Neuronal stem cell (in vitro differentiated cells): ENCODE results near the gene F12.

Experiments used
- DNase-seq: peaks from one replicate; pipeline ENCODE4 v3.0.0-alpha.2; 2013; ENCODE audit warnings: low spot score
- H2AFZ ChIP-seq: one replicate; pipeline ENCODE4 v1.6.1; 2013; ENCODE audit warnings: mild to moderate bottlenecking, low read length, inconsistent platforms
- H2AK5ac ChIP-seq: 2 replicates; pipeline ENCODE4 v1.6.1; 2013; ENCODE audit warnings: low read depth, mild to moderate bottlenecking, inconsistent platforms, low read length, moderate library complexity, mixed read lengths
- H2BK120ac ChIP-seq: 2 replicates; pipeline ENCODE4 v1.6.1; 2013; ENCODE audit warnings: low read depth, mild to moderate bottlenecking, inconsistent platforms, low read length, moderate library complexity, mixed read lengths
- H2BK12ac ChIP-seq: one replicate; pipeline ENCODE4 v1.6.1; 2013; ENCODE audit warnings: low read length, inconsistent platforms
- H2BK15ac ChIP-seq: 2 replicates; pipeline ENCODE4 v1.6.1; 2013; ENCODE audit warnings: mild to moderate bottlenecking, low read length, inconsistent platforms, mixed read lengths
- H2BK5ac ChIP-seq: one replicate; pipeline ENCODE4 v1.6.1; 2013; ENCODE audit warnings: inconsistent platforms, mild to moderate bottlenecking, low read length, moderate library complexity
- H3K14ac ChIP-seq: one replicate; pipeline ENCODE4 v1.6.1; 2013; ENCODE audit warnings: low read length, inconsistent platforms
- H3K18ac ChIP-seq: 2 replicates; pipeline ENCODE4 v1.6.1; 2013; ENCODE audit warnings: low read length, inconsistent platforms
- H3K23ac ChIP-seq: 2 replicates; pipeline ENCODE4 v1.6.1; 2013; ENCODE audit warnings: low read depth, mild to moderate bottlenecking, mixed read lengths, low read length, inconsistent platforms; ENCODE audit not compliant: poor library complexity
- H3K27ac ChIP-seq: replicated peaks from 3 replicates; pipeline ENCODE4 v1.5.1; 2013; ENCODE audit warnings: low read length, inconsistent platforms
- H3K27me3 ChIP-seq, 3 experiments: 2 replicates each; pipeline ENCODE4 v1.6.1; 2013; ENCODE audit warnings: low read length in 3 of 3, mild to moderate bottlenecking in 2 of 3, inconsistent platforms in 1 of 3, low read depth in 1 of 3, mixed read lengths in 1 of 3, moderate library complexity in 1 of 3; ENCODE audit not compliant: control insufficient read depth in 3 of 3, insufficient read depth in 3 of 3
- H3K36me3 ChIP-seq, 2 donors: replicated peaks in 1 of 2; 2 replicates each; pipeline ENCODE4 v1.6.1; 2013; ENCODE audit warnings: low read length in 2 of 2; ENCODE audit not compliant: control insufficient read depth in 2 of 2, insufficient read depth in 2 of 2
- H3K4ac ChIP-seq: 2 replicates; pipeline ENCODE4 v1.6.1; 2013; ENCODE audit warnings: inconsistent platforms, mild to moderate bottlenecking, low read length, moderate library complexity
- H3K4me1 ChIP-seq, 2 donors: 1 replicate in 1 of 2; 2 replicates in 1 of 2; pipeline ENCODE4 v1.6.1; 2013; ENCODE audit warnings: low read length in 2 of 2, low read depth in 1 of 2; ENCODE audit not compliant: control insufficient read depth in 2 of 2, insufficient read depth in 1 of 2
- H3K4me2 ChIP-seq: one replicate; pipeline ENCODE4 v1.6.1; 2013; ENCODE audit warnings: mild to moderate bottlenecking, low read length, inconsistent platforms; ENCODE audit not compliant: insufficient read depth, poor library complexity, severe bottlenecking
- H3K4me3 ChIP-seq, 2 donors: 2 replicates each; pipeline ENCODE4 v1.5.1; 2013; ENCODE audit warnings: low read length in 2 of 2, mild to moderate bottlenecking in 2 of 2, inconsistent platforms in 1 of 2, moderate library complexity in 1 of 2
- H3K79me1 ChIP-seq: one replicate; pipeline ENCODE4 v1.6.1; 2013; ENCODE audit warnings: low read depth, mild to moderate bottlenecking, inconsistent platforms, low read length, moderate library complexity
- H3K9ac ChIP-seq: one replicate; pipeline ENCODE4 v1.6.1; 2013; ENCODE audit warnings: mild to moderate bottlenecking, low read depth, low read length, inconsistent platforms; ENCODE audit not compliant: poor library complexity
- H3K9me3 ChIP-seq, 2 donors: replicated peaks in 1 of 2; 2 replicates each; pipeline versions ENCODE3 to v1.6.1; 2013; ENCODE audit warnings: low read length in 2 of 2, mild to moderate bottlenecking in 2 of 2, inconsistent platforms in 1 of 2, low read depth in 1 of 2, mixed read lengths in 1 of 2, moderate library complexity in 1 of 2; ENCODE audit not compliant: control insufficient read depth in 2 of 2, insufficient read depth in 1 of 2
- H4K8ac ChIP-seq: one replicate; pipeline ENCODE4 v1.6.1; 2013; ENCODE audit warnings: low read depth, mild to moderate bottlenecking, inconsistent platforms, low read length, moderate library complexity
- H4K91ac ChIP-seq: one replicate; pipeline ENCODE4 v1.6.1; 2013; ENCODE audit warnings: low read length, low read depth, mild to moderate bottlenecking, inconsistent platforms; ENCODE audit not compliant: poor library complexity
- WGBS, 2 donors: extraction: QIAGEN DNeasy Blood & Tissue Kit; methylation state at CpG; one replicate each; pipeline ENCODE4 v1.1.7; 2013; ENCODE audit warnings: missing lambda C conversion rate in 2 of 2, mixed read lengths in 1 of 2; ENCODE audit not compliant: insufficient read length in 2 of 2, insufficient replicate concordance in 1 of 2; ENCODE audit errors: extremely low coverage in 2 of 2; 5-methylcytosine and 5-hydroxymethylcytosine counted together

F12 gene

DNA sequence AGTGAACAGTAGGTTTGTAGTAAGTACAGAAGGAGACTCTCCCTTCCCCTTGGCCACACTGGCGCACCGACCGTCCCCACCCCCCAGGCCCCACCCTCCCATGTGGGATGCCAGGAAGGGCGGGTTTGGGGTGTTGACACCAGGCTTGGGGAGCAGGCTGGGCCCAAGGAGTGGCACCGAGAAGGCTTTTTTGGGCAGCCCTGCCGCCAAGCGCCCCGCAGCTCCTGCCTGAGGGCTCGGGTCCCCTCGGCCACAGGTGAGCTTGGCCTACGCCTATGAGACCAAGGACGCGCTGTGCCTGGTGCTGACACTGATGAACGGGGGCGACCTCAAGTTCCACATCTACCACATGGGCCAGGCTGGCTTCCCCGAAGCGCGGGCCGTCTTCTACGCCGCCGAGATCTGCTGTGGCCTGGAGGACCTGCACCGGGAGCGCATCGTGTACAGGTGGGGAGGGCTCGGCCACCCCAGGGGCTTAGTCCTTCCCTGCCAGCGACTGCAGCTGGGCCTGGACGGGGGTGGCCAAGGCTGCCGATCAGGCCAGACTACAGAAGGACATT is 24.4 kb upstream of the F12 start:
- H2AFZ ChIP-seq: no peak overlapping the region
- no peak overlapping the region for H3K27ac ChIP-seq
- DNase-seq: no peak
- H3K27me3 ChIP-seq: no peaks in the 10 kb centered on the region
- H2BK120ac ChIP-seq: no peak overlapping the region
- no peak overlapping the region for H3K9ac ChIP-seq
- no peak overlapping the region for H3K23ac ChIP-seq
- H3K36me3 ChIP-seq: peaks cover 47 to 86% of the 10 kb centered on the region in 2 donors
- no peak overlapping the region for H2BK12ac ChIP-seq
- H3K4ac ChIP-seq: no peak overlapping the region
- H4K91ac ChIP-seq: no peak overlapping the region
- H2AK5ac ChIP-seq: no peak overlapping the region
- no peaks in the 10 kb centered on the region for H3K9me3 ChIP-seq
- peak overlapping the region; percentile 49 for H3K14ac ChIP-seq
- no peak overlapping the region for H2BK15ac ChIP-seq
- peak overlapping the region; percentile 29 for H2BK5ac ChIP-seq
- peaks cover 0 to 1% of the 10 kb centered on the region in 2 donors for H3K4me1 ChIP-seq
- no peak overlapping the region for H3K4me3 ChIP-seq
- H3K79me1 ChIP-seq: peaks cover 6% of the 10 kb centered on the region
- no peak overlapping the region for H3K18ac ChIP-seq
- no peak overlapping the region for H4K8ac ChIP-seq
- WGBS, 2 donors: no CpG with 5 or more reads among the region's 29 CpGs
- H3K4me2 ChIP-seq: no peak overlapping the region

GRCh38 chr5:177432839-177433657 is 23.7 kb upstream of the F12 start:
- H4K8ac ChIP-seq: no peak overlapping the region
- no peak overlapping the region for H2BK15ac ChIP-seq
- no peak overlapping the region for H3K4ac ChIP-seq
- no peak overlapping the region for H2AFZ ChIP-seq
- no peak overlapping the region for H3K4me3 ChIP-seq
- no peaks in the 10 kb centered on the region for H3K27me3 ChIP-seq
- H3K9ac ChIP-seq: no peak overlapping the region
- no peak overlapping the region for H2AK5ac ChIP-seq
- no peak overlapping the region for H3K4me2 ChIP-seq
- H3K79me1 ChIP-seq: peaks cover 4% of the 10 kb centered on the region
- H2BK12ac ChIP-seq: no peak overlapping the region
- no peak overlapping the region for H3K27ac ChIP-seq
- H3K23ac ChIP-seq: peak overlapping the region; percentile 5
- H3K9me3 ChIP-seq: no peaks in the 10 kb centered on the region
- H3K18ac ChIP-seq: no peak overlapping the region
- H2BK5ac ChIP-seq: no peak overlapping the region
- peaks cover under 1 to 3% of the 10 kb centered on the region in 2 donors for H3K4me1 ChIP-seq
- H4K91ac ChIP-seq: no peak overlapping the region
- WGBS, 2 donors: no CpG with 5 or more reads among the region's 25 CpGs
- no peak overlapping the region for H2BK120ac ChIP-seq
- DNase-seq: no peak
- peaks cover 43 to 80% of the 10 kb centered on the region in 2 donors for H3K36me3 ChIP-seq
- no peak overlapping the region for H3K14ac ChIP-seq

DNA sequence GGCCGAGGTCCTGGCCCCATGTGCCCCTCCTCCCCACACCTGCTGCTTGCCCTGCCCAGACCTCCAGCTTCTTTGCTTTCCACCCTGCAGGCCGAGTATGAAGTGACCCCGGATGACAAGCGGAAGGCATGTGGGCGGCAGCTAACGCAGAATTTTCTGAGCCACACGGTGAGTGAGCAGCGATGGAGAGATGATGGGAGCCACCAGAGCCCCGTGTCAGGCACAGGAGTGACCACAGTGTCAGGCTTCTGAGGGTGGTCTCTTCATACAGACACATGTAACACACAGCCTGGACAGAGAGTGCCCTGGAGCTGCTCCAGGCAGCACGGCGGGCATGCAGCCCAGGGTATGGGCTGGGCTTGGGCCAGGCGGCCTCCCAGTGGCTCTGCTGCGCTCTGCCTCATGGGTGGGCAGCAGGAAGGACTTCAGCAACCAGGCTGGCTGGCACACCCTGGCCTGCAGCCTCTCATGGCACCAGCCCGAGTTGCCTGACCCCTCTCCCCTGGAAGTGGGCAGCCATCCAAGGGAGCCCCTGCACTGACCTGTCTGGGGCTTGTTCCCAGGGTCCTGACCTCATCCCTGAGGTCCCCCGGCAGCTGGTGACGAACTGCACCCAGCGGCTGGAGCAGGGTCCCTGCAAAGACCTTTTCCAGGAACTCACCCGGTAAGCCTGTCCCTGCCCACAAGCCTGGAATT is 22.9 kb upstream of the F12 start:
- Histone ChIP-seq H3K36me3 (peaks cover 40 to 74% of the 10 kb centered on the region in 2 donors), H3K14ac (no peak overlapping the region), H3K9ac (no peak overlapping the region), H2AFZ (no peak overlapping the region), H3K4me3 (no peak overlapping the region), H2AK5ac (no peak overlapping the region), H3K27me3 (no peaks in the 10 kb centered on the region), H3K27ac (no peak overlapping the region), H2BK5ac (no peak overlapping the region), H2BK12ac (no peak overlapping the region), H3K4me2 (no peak overlapping the region), H3K4me1 (peaks cover 8 to 10% of the 10 kb centered on the region in 2 donors), H3K9me3 (no peaks in the 10 kb centered on the region), H3K18ac (no peak overlapping the region), H3K79me1 (peaks cover 4% of the 10 kb centered on the region), H4K91ac (no peak overlapping the region), H2BK15ac (no peak overlapping the region), H2BK120ac (no peak overlapping the region), H4K8ac (no peak overlapping the region), H3K4ac (no peak overlapping the region), H3K23ac (peak overlapping the region; percentile 66)
- no peak for DNase-seq
- WGBS, 2 donors: no CpG with 5 or more reads among the region's 18 CpGs
